ENCODE data around the gene USP25.

The USP25 gene

GRCh38 chr21:15751546-15751945, 21.8 kb downstream of the USP25 start:
- Histone ChIP-seq H3K4me1 (ENCODE audit: control insufficient read depth in 2 of 2, insufficient read depth in 1 of 2, low read depth in 1 of 2, low read length in 2 of 2) (peaks cover 0 to 3% of the 10 kb centered on the region in 2 donors), H3K4me2 (ENCODE audit: insufficient read depth, low read length, poor library complexity, severe bottlenecking) (no peak overlapping the region), H2AFZ (ENCODE audit: low read length) (no peak overlapping the region)

DNA sequence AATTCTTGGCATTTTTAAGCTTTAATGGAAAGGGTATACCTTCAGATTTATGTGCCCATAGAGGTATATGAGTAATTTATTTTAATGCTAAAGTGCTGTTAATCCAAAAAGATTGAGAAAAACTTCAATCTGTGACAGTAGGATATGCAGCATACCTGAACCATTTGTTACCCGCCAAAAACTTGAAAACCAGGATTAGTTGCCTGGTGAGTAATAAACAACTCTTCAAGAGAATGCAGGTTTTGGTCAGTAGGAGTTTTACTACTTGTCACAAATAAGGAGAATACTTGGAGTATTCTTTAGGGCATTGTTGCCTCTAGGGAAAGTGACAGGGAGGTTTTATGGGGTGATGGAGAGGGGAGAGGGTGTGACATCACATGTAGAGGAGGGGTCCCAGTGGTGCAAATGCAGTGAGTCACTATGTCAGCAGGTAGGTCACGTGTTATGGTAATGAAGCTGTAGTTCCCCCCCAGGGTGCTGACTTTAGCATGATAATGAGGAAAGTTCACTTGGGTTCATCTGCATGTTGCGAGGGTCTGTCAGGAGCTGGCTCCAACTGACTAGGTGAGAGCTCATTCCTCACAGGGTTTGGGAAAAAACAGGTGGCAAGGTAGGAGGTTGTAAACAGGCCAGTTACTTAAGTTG, 23.1 kb downstream of the USP25 start:
- WGBS, 2 donors (ENCODE audit: extremely low coverage in 2 of 2, insufficient read length in 2 of 2, insufficient replicate concordance in 1 of 2), result no CpG with 5 or more reads among the region's 3 CpGs
- Histone ChIP-seq H3K27me3 (ENCODE audit: control insufficient read depth in 3 of 3, insufficient read depth in 3 of 3, low read depth in 1 of 3, low read length in 3 of 3) (no peaks in the 10 kb centered on the region), H3K4me3 (ENCODE audit: low read length in 2 of 2) (no peak overlapping the region), H4K8ac (ENCODE audit: low read depth, low read length) (no peak overlapping the region), H4K91ac (ENCODE audit: low read depth, low read length, poor library complexity) (no peak overlapping the region), H3K9ac (ENCODE audit: low read depth, low read length, poor library complexity) (no peak overlapping the region), H2AFZ (ENCODE audit: low read length) (no peak overlapping the region), H3K4me2 (ENCODE audit: insufficient read depth, low read length, poor library complexity, severe bottlenecking) (no peak overlapping the region), H3K27ac (replicated peaks; ENCODE audit: low read length) (no peak overlapping the region), H2BK120ac (ENCODE audit: low read depth, low read length) (no peak overlapping the region), H3K4me1 (ENCODE audit: control insufficient read depth in 2 of 2, insufficient read depth in 1 of 2, low read depth in 1 of 2, low read length in 2 of 2) (peaks cover 0 to 3% of the 10 kb centered on the region in 2 donors), H3K9me3 (replicated peaks in 1 of 2; ENCODE audit: control insufficient read depth in 2 of 2, insufficient read depth in 1 of 2, low read depth in 1 of 2, low read length in 2 of 2) (peaks cover 3 to 17% of the 10 kb centered on the region in 2 donors), H3K23ac (ENCODE audit: low read depth, low read length, poor library complexity) (no peak overlapping the region), H3K14ac (ENCODE audit: low read length) (no peak overlapping the region), H3K79me1 (ENCODE audit: low read depth, low read length) (peaks cover 5% of the 10 kb centered on the region), H3K36me3 (replicated peaks in 1 of 2; ENCODE audit: control insufficient read depth in 2 of 2, insufficient read depth in 2 of 2, low read length in 2 of 2) (no peaks in the 10 kb centered on the region), H2BK12ac (ENCODE audit: low read length) (no peak overlapping the region), H2BK15ac (ENCODE audit: low read length) (no peak overlapping the region), H3K4ac (ENCODE audit: low read length) (no peak overlapping the region), H3K18ac (ENCODE audit: low read length) (no peak overlapping the region), H2AK5ac (ENCODE audit: low read depth, low read length) (no peak overlapping the region), H2BK5ac (ENCODE audit: low read length) (no peak overlapping the region)
- DNase-seq (ENCODE audit: low spot score), result no peak

More at GRCh38 chr21:15751546-15751945, 21.8 kb downstream of the USP25 start:
- H3K9ac ChIP-seq (ENCODE audit: low read depth, low read length, poor library complexity), result no peak overlapping the region
- peaks cover 0 to 8% of the 10 kb centered on the region in 2 donors for H3K9me3 ChIP-seq (replicated peaks in 1 of 2; ENCODE audit: control insufficient read depth in 2 of 2, insufficient read depth in 1 of 2, low read depth in 1 of 2, low read length in 2 of 2)
- H4K8ac ChIP-seq (ENCODE audit: low read depth, low read length), result no peak overlapping the region
- DNase-seq (ENCODE audit: low spot score), result no peak
- no peak overlapping the region for H3K4me3 ChIP-seq (ENCODE audit: low read length in 2 of 2)
- no peak overlapping the region for H4K91ac ChIP-seq (ENCODE audit: low read depth, low read length, poor library complexity)
- H2BK15ac ChIP-seq (ENCODE audit: low read length), result no peak overlapping the region
- H2AK5ac ChIP-seq (ENCODE audit: low read depth, low read length), result no peak overlapping the region
- H3K79me1 ChIP-seq (ENCODE audit: low read depth, low read length), result peaks cover 2% of the 10 kb centered on the region
- H3K23ac ChIP-seq (ENCODE audit: low read depth, low read length, poor library complexity), result no peak overlapping the region
- no peak overlapping the region for H2BK12ac ChIP-seq (ENCODE audit: low read length)
- H2BK120ac ChIP-seq (ENCODE audit: low read depth, low read length), result no peak overlapping the region
- no peak overlapping the region for H2BK5ac ChIP-seq (ENCODE audit: low read length)
- H3K36me3 ChIP-seq (replicated peaks in 1 of 2; ENCODE audit: control insufficient read depth in 2 of 2, insufficient read depth in 2 of 2, low read length in 2 of 2), result no peaks in the 10 kb centered on the region
- no peak overlapping the region for H3K27ac ChIP-seq (replicated peaks; ENCODE audit: low read length)
- no peak overlapping the region for H3K4ac ChIP-seq (ENCODE audit: low read length)
- no peak overlapping the region for H3K14ac ChIP-seq (ENCODE audit: low read length)
- no peaks in the 10 kb centered on the region for H3K27me3 ChIP-seq (ENCODE audit: control insufficient read depth in 3 of 3, insufficient read depth in 3 of 3, low read depth in 1 of 3, low read length in 3 of 3)
- no peak overlapping the region for H3K18ac ChIP-seq (ENCODE audit: low read length)

GRCh38 chr21:15753741-15754140, 24.0 kb downstream of the USP25 start:
- DNase-seq (ENCODE audit: low spot score), result no peak
- Histone ChIP-seq H3K79me1 (ENCODE audit: low read depth, low read length) (peaks cover 5% of the 10 kb centered on the region), H3K14ac (ENCODE audit: low read length) (no peak overlapping the region), H4K8ac (ENCODE audit: low read depth, low read length) (no peak overlapping the region), H4K91ac (ENCODE audit: low read depth, low read length, poor library complexity) (no peak overlapping the region), H2BK12ac (ENCODE audit: low read length) (no peak overlapping the region), H3K9me3 (replicated peaks in 1 of 2; ENCODE audit: control insufficient read depth in 2 of 2, insufficient read depth in 1 of 2, low read depth in 1 of 2, low read length in 2 of 2) (peaks cover 3 to 23% of the 10 kb centered on the region in 2 donors), H3K18ac (ENCODE audit: low read length) (no peak overlapping the region), H2BK120ac (ENCODE audit: low read depth, low read length) (no peak overlapping the region), H2AFZ (ENCODE audit: low read length) (no peak overlapping the region), H3K4me1 (ENCODE audit: control insufficient read depth in 2 of 2, insufficient read depth in 1 of 2, low read depth in 1 of 2, low read length in 2 of 2) (peaks cover 0 to 3% of the 10 kb centered on the region in 2 donors), H2AK5ac (ENCODE audit: low read depth, low read length) (no peak overlapping the region), H3K4me2 (ENCODE audit: insufficient read depth, low read length, poor library complexity, severe bottlenecking) (no peak overlapping the region), H3K4ac (ENCODE audit: low read length) (no peak overlapping the region), H2BK5ac (ENCODE audit: low read length) (no peak overlapping the region), H3K36me3 (replicated peaks in 1 of 2; ENCODE audit: control insufficient read depth in 2 of 2, insufficient read depth in 2 of 2, low read length in 2 of 2) (no peaks in the 10 kb centered on the region), H3K27ac (replicated peaks; ENCODE audit: low read length) (no peak overlapping the region), H3K23ac (ENCODE audit: low read depth, low read length, poor library complexity) (no peak overlapping the region), H2BK15ac (ENCODE audit: low read length) (no peak overlapping the region), H3K4me3 (ENCODE audit: low read length in 2 of 2) (no peak overlapping the region), H3K9ac (ENCODE audit: low read depth, low read length, poor library complexity) (no peak overlapping the region), H3K27me3 (ENCODE audit: control insufficient read depth in 3 of 3, insufficient read depth in 3 of 3, low read depth in 1 of 3, low read length in 3 of 3) (no peaks in the 10 kb centered on the region)
- no CpG with 5 or more reads among the region's 1 CpG for WGBS, 2 donors (ENCODE audit: extremely low coverage in 2 of 2, insufficient read length in 2 of 2, insufficient replicate concordance in 1 of 2)

GRCh38 chr21:15754640-15755039, 24.9 kb downstream of the USP25 start:
- no peak overlapping the region for H2BK120ac ChIP-seq (ENCODE audit: low read depth, low read length)
- WGBS, 2 donors (ENCODE audit: extremely low coverage in 2 of 2, insufficient read length in 2 of 2, insufficient replicate concordance in 1 of 2), result no CpG with 5 or more reads among the region's 1 CpG
- no peak overlapping the region for H3K18ac ChIP-seq (ENCODE audit: low read length)
- H3K4me2 ChIP-seq (ENCODE audit: insufficient read depth, low read length, poor library complexity, severe bottlenecking), result no peak overlapping the region
- DNase-seq (ENCODE audit: low spot score), result no peak
- no peak overlapping the region for H3K14ac ChIP-seq (ENCODE audit: low read length)
- peaks cover 5% of the 10 kb centered on the region for H3K79me1 ChIP-seq (ENCODE audit: low read depth, low read length)
- H3K9me3 ChIP-seq (replicated peaks in 1 of 2; ENCODE audit: control insufficient read depth in 2 of 2, insufficient read depth in 1 of 2, low read depth in 1 of 2, low read length in 2 of 2), result peaks cover 3 to 25% of the 10 kb centered on the region in 2 donors
- H2BK5ac ChIP-seq (ENCODE audit: low read length), result no peak overlapping the region
- H3K27ac ChIP-seq (replicated peaks; ENCODE audit: low read length), result no peak overlapping the region
- no peak overlapping the region for H3K4me3 ChIP-seq (ENCODE audit: low read length in 2 of 2)
- H2AFZ ChIP-seq (ENCODE audit: low read length), result no peak overlapping the region
- no peak overlapping the region for H2BK15ac ChIP-seq (ENCODE audit: low read length)
- no peak overlapping the region for H2BK12ac ChIP-seq (ENCODE audit: low read length)
- no peak overlapping the region for H3K4ac ChIP-seq (ENCODE audit: low read length)
- no peak overlapping the region for H3K23ac ChIP-seq (ENCODE audit: low read depth, low read length, poor library complexity)
- H3K9ac ChIP-seq (ENCODE audit: low read depth, low read length, poor library complexity), result no peak overlapping the region
- H4K91ac ChIP-seq (ENCODE audit: low read depth, low read length, poor library complexity), result no peak overlapping the region
- H4K8ac ChIP-seq (ENCODE audit: low read depth, low read length), result no peak overlapping the region
- H2AK5ac ChIP-seq (ENCODE audit: low read depth, low read length), result no peak overlapping the region
- no peaks in the 10 kb centered on the region for H3K27me3 ChIP-seq (ENCODE audit: control insufficient read depth in 3 of 3, insufficient read depth in 3 of 3, low read depth in 1 of 3, low read length in 3 of 3)
- H3K36me3 ChIP-seq (replicated peaks in 1 of 2; ENCODE audit: control insufficient read depth in 2 of 2, insufficient read depth in 2 of 2, low read length in 2 of 2), result no peaks in the 10 kb centered on the region
- peaks cover 0 to 4% of the 10 kb centered on the region in 2 donors for H3K4me1 ChIP-seq (ENCODE audit: control insufficient read depth in 2 of 2, insufficient read depth in 1 of 2, low read depth in 1 of 2, low read length in 2 of 2)
